ENCODE measurements around the gene LIN7A.

DNA sequence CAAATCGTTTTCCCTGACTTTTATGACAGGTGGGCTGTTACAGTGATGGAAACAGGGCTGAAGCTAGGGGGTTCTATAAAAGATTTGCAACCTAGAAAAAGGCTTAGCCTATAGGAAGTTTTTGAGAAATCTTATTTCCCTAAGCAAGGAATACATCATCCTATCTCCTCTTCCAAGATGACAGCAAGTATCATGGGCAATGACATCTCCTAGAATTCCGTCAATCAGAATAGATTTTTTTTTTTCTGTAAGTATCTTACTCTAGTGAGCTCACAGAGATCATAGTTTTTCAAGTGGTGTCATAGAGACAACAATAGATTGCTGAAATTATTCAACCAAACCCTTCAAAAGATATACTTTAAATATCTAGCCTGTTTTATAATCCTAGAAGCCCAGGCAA, 112.2 kb downstream of the LIN7A start:
- TF ChIP-seq, protein P1, sequence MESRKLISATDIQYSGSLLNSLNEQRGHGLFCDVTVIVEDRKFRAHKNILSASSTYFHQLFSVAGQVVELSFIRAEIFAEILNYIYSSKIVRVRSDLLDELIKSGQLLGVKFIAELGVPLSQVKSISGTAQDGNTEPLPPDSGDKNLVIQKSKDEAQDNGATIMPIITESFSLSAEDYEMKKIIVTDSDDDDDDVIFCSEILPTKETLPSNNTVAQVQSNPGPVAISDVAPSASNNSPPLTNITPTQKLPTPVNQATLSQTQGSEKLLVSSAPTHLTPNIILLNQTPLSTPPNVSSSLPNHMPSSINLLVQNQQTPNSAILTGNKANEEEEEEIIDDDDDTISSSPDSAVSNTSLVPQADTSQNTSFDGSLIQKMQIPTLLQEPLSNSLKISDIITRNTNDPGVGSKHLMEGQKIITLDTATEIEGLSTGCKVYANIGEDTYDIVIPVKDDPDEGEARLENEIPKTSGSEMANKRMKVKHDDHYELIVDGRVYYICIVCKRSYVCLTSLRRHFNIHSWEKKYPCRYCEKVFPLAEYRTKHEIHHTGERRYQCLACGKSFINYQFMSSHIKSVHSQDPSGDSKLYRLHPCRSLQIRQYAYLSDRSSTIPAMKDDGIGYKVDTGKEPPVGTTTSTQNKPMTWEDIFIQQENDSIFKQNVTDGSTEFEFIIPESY (IDR thresholded peaks at IDR 0.05), result no peak
- no peak for TF ChIP-seq HNF4G (IDR thresholded peaks at IDR 0.05)
